GM18526 (cell line): ENCODE data around the gene BEND6.
"Not testable (repeated sequence)": the region's sequence is repeated elsewhere in the genome, so short reads cannot be mapped to it uniquely, and the experiment has no call there.

Experiments used
- POLR2A ChIP-seq: IDR thresholded peaks from 3 replicates; pipeline ENCODE4 v1.6.1; 2011; ENCODE audit not compliant: insufficient read length; ENCODE audit errors: extremely low read depth

BEND6 gene

GRCh38 chr6:57035549-57035948 is 80.6 kb downstream of the BEND6 start:
- TF ChIP-seq POLR2A = no peak

GRCh38 chr6:57038906-57039305 is 84.0 kb downstream of the BEND6 start:
- TF ChIP-seq POLR2A = no peak

- TF ChIP-seq POLR2A = no peak
Observed at GRCh38 chr6:57040011-57040410, 85.1 kb downstream of the BEND6 start.

GRCh38 chr6:57044568-57044967 is 89.7 kb downstream of the BEND6 start:
- TF ChIP-seq POLR2A = no peak

- TF ChIP-seq POLR2A = not testable (repeated sequence)
Observed at GRCh38 chr6:57046332-57047256, 91.7 kb downstream of the BEND6 start, which contains the start of gene KIAA1586. KIAA1586 (plus strand) TSS chr6:57046693; CDS start chr6:57046756, 63 bp downstream.

GRCh38 chr6:57048577-57048976 is 93.7 kb downstream of the BEND6 start:
- TF ChIP-seq POLR2A = no peak

- TF ChIP-seq POLR2A = no peak
Observed at GRCh38 chr6:57063847-57064246, 108.9 kb downstream of the BEND6 start.

GRCh38 chr6:57064809-57065208 is 109.9 kb downstream of the BEND6 start:
- no peak for TF ChIP-seq POLR2A

- TF ChIP-seq POLR2A = no peak
Observed at GRCh38 chr6:57068061-57068460, 113.2 kb downstream of the BEND6 start.

- TF ChIP-seq POLR2A = no peak
Observed at GRCh38 chr6:57069228-57069627, 114.3 kb downstream of the BEND6 start.

- TF ChIP-seq POLR2A = no peak
Observed at GRCh38 chr6:57069920-57070331, 115.0 kb downstream of the BEND6 start.

- no peak for TF ChIP-seq POLR2A
Observed at GRCh38 chr6:57072108-57072507, 117.2 kb downstream of the BEND6 start.

GRCh38 chr6:57074383-57074782 is 119.5 kb downstream of the BEND6 start:
- no peak for TF ChIP-seq POLR2A

- no peak for TF ChIP-seq POLR2A
Observed at GRCh38 chr6:57075092-57075491, 120.2 kb downstream of the BEND6 start.
